Adrenal gland (tissue), 12 donors: ENCODE data around the gene DSTYK. TPM values are rescaled to one million over a fixed set of nuclear protein-coding genes. Genes with fewer than 3 reads are reported as not detected.

ENCODE experiments used
- DNase-seq, 7 donors: peaks; one replicate each; pipeline ENCODE4 v3.0.0-alpha.2; 2019 to 2020
- H3K27ac ChIP-seq, 5 donors: fragments of 200-600 bp; sonication (generic) in 4 of 5; 1 replicate in 3 of 5; 2 replicates in 2 of 5; pipeline versions ENCODE4 v1.5.1 to v1.8.0; 2016 to 2020; ENCODE audit warnings: mild to moderate bottlenecking in 1 of 5
- H3K27me3 ChIP-seq: fragments of 200-600 bp; 2 replicates; pipeline ENCODE4 v1.8.0; 2021
- H3K36me3 ChIP-seq, 2 donors: fragments of 200-600 bp; replicated peaks in 1 of 2; 1 replicate in 1 of 2; 2 replicates in 1 of 2; pipeline versions ENCODE4 v1.5.1 to v1.8.0; 2018 to 2022
- H3K4me1 ChIP-seq, 2 donors: fragments of 200-600 bp; replicated peaks in 1 of 2; 1 replicate in 1 of 2; 2 replicates in 1 of 2; pipeline versions ENCODE4 v1.5.1 to v1.8.0; 2018 to 2021
- H3K4me3 ChIP-seq, 4 donors: fragments of 200-600 bp; sonication (generic) in 3 of 4; one replicate each; pipeline ENCODE4 v1.5.1; 2016 to 2018
- H3K9me3 ChIP-seq, 3 donors: fragments of 200-600 bp; sonication (generic) in 1 of 3; replicated peaks in 1 of 3; 1 replicate in 2 of 3; 2 replicates in 1 of 3; pipeline versions ENCODE4 v1.5.1 to v1.8.0; 2016 to 2021
- CTCF ChIP-seq, 6 experiments: fragments of 450-650 bp in 4 of 6; fragments of 200-600 bp in 2 of 6; sonication (generic) in 1 of 6; IDR thresholded peaks; 1 replicate in 5 of 6; 2 replicates in 1 of 6; pipeline versions ENCODE4 v1.5.1 to v1.8.0; 2016 to 2021; ENCODE audit warnings: antibody characterized with exemption in 6 of 6, mild to moderate bottlenecking in 2 of 6, moderate library complexity in 1 of 6
- POLR2A ChIP-seq, 2 donors: fragments of 450-650 bp; IDR thresholded peaks; one replicate each; pipeline ENCODE4 v1.6.1; 2017; ENCODE audit warnings: antibody characterized with exemption in 2 of 2, mild to moderate bottlenecking in 2 of 2, moderate library complexity in 1 of 2
- WGBS, 4 donors: extraction: QIAGEN DNeasy Blood & Tissue Kit in 2 of 4; methylation state at CpG; one replicate each; pipeline versions ENCODE4 v1.1.5 to v1.1.7; 2013 to 2017; 5-methylcytosine and 5-hydroxymethylcytosine counted together
- intact Hi-C, 2 donors: fragments of 100-400 bp; cut with DNase I; formaldehyde crosslinking; loops; one replicate each; pipeline versions ENCODE4 v1.14.1 to v1.15.0; 2022 to 2023
- polyA plus RNA-seq, 3 donors: library from polyadenylated mRNA; stranded (reverse); fragments of 200-250 nt in 2 of 3; fragments of 350-450 nt in 1 of 3; fragmentation: Illumina TruSeq in 1 of 3; extraction: RNeasy Lipid Tissue Mini Kit (QIAGEN cat#74804) in 1 of 3; gene quantifications; one replicate each; pipeline ENCODE4 v1.2.3, GENCODE V29; 2013 to 2014
- total RNA-seq, 9 donors: library from RNA; depleted of rRNA in 4 of 9; stranded (reverse); fragments of >200 nt in 4 of 9; fragments of 120-200 nt in 1 of 9; fragmentation: NEBNext Ultra II Directional in 1 of 9; extraction: Animal tissue kit (Norgen Biotek cat#: 25700) in 1 of 9; gene quantifications; one replicate each; pipeline versions ENCODE4 v1.1.0 to v1.2.4, GENCODE V29; 2013 to 2023
- donor health status: healthy with polysubstance abuse.
- donor health status: Bipolar disorder and iron deficiency.
- donor health status: DM: yes; HTN: yes; CAD: no.
- donor health status: DM: no; HTN: no; CAD: no.
- donor health status: DM: no; HTN: no; CAD: no.
- donor health status: DM: yes; HTN: yes; CAD: no.

DSTYK gene
- total and polyA plus RNA-seq, 12 donors, result 4.4 to 22.9 (median 16.1) TPM

GRCh38 chr1:205240569-205240968 lies 29.1 kb upstream of the DSTYK start:
- Histone ChIP-seq H3K36me3 (no peaks in the 10 kb centered on the region), H3K4me1 (no peaks in the 10 kb centered on the region), H3K9me3 (no peaks in the 10 kb centered on the region), H3K4me3 (no peak overlapping the region), H3K27ac (no peak overlapping the region), H3K27me3 (no peaks in the 10 kb centered on the region)
- intact Hi-C loops, result loop anchor here in 1 of 2 donors (10.0 kb wide), 1 partner anchor 106 kb away; no protein-coding TSS in a partner anchor
- no peak for DNase-seq
- TF ChIP-seq CTCF (IDR thresholded peaks at IDR 0.05) (no peak), POLR2A (IDR thresholded peaks at IDR 0.05) (no peak)
- WGBS, 4 donors, result 84 to 96% (median 93%) methylated on average over 3 of the region's 3 CpGs

- H3K27ac ChIP-seq, result peak overlapping the region in 1 of 5 donors; percentile 5
- no peak overlapping the region for H3K4me3 ChIP-seq
- DNase-seq, result no peak
- no peaks in the 10 kb centered on the region for H3K27me3 ChIP-seq
- WGBS, 4 donors, result 70 to 84% (median 78%) methylated on average over 6 of the region's 6 CpGs
- no peaks in the 10 kb centered on the region for H3K36me3 ChIP-seq
- intact Hi-C loops, result loop anchor here in 1 of 2 donors (10.0 kb wide), 1 partner anchor 105 kb away; no protein-coding TSS in a partner anchor
- TF ChIP-seq POLR2A (IDR thresholded peaks at IDR 0.05), result no peak
- TF ChIP-seq CTCF (IDR thresholded peaks at IDR 0.05), result no peak
- no peaks in the 10 kb centered on the region for H3K9me3 ChIP-seq
- no peaks in the 10 kb centered on the region for H3K4me1 ChIP-seq
Observed at GRCh38 chr1:205240118-205240517, 28.6 kb upstream of the DSTYK start.

- H3K27me3 ChIP-seq, result no peaks in the 10 kb centered on the region
- DNase-seq, result no peak
- intact Hi-C loops, result no loop called here
Observed at GRCh38 chr1:205239078-205239477, 27.6 kb upstream of the DSTYK start.

More at GRCh38 chr1:205239078-205239477, 27.6 kb upstream of the DSTYK start:
- Histone ChIP-seq H3K9me3 (no peaks in the 10 kb centered on the region), H3K4me1 (no peaks in the 10 kb centered on the region), H3K27ac (no peak overlapping the region), H3K36me3 (no peaks in the 10 kb centered on the region), H3K4me3 (no peak overlapping the region)
- 68 to 80% (median 75%) methylated on average over 3 of the region's 3 CpGs for WGBS, 4 donors
- TF ChIP-seq CTCF (IDR thresholded peaks at IDR 0.05), result no peak
- TF ChIP-seq POLR2A (IDR thresholded peaks at IDR 0.05), result no peak
